GM12801 (cell line): ENCODE data around the gene TRIM24.

Experiments used
- TF ChIP-seq, protein P1 (sequence below): IDR thresholded peaks from one replicate; pipeline ENCODE4 v1.5.1; 2011; ENCODE audit warnings: control low read depth; ENCODE audit not compliant: insufficient read length; ENCODE audit errors: extremely low read depth

Gene TRIM24

DNA sequence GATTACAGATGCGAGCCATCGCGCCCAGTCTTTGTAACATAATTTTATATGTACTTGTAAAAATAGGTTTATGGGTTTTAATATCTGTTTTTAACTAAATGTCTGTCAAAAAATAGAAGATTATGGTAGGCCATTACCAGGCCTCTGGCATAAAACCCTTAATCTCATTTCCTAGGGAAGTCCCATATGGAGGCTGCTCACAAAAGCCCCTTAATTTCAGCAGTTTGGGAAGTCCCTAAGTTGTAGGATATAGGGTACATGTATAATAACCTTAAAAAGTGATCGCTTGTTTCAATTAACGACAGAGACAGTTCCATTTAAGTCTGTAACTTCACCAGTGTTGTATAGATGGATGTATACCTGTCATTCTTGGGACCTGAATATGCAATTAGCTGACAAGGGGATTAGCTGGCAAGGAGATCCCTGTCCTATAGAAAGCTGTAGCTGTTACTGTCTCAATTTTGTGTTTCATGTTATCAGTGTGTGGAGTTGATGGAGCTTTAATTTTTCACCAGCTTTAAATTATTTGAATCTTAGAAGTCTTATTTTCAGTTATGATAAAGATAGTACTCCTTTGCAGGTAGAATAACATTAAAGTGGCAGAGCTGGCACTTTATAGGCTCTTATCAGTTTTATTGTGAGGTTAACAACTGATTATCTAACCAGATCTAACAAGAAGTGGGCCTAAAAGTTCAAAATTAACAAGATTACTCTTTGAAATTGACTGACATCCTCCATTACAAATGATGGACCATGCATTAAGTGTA is 10.5 kb downstream of the TRIM24 start:
- TF ChIP-seq, protein P1, sequence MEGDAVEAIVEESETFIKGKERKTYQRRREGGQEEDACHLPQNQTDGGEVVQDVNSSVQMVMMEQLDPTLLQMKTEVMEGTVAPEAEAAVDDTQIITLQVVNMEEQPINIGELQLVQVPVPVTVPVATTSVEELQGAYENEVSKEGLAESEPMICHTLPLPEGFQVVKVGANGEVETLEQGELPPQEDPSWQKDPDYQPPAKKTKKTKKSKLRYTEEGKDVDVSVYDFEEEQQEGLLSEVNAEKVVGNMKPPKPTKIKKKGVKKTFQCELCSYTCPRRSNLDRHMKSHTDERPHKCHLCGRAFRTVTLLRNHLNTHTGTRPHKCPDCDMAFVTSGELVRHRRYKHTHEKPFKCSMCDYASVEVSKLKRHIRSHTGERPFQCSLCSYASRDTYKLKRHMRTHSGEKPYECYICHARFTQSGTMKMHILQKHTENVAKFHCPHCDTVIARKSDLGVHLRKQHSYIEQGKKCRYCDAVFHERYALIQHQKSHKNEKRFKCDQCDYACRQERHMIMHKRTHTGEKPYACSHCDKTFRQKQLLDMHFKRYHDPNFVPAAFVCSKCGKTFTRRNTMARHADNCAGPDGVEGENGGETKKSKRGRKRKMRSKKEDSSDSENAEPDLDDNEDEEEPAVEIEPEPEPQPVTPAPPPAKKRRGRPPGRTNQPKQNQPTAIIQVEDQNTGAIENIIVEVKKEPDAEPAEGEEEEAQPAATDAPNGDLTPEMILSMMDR = no peak

GRCh38 chr7:138472292-138473079 is 12.4 kb downstream of the TRIM24 start:
- TF ChIP-seq, protein P1 = no peak

GRCh38 chr7:138475377-138475776 is 15.3 kb downstream of the TRIM24 start:
- TF ChIP-seq, protein P1 = no peak

DNA sequence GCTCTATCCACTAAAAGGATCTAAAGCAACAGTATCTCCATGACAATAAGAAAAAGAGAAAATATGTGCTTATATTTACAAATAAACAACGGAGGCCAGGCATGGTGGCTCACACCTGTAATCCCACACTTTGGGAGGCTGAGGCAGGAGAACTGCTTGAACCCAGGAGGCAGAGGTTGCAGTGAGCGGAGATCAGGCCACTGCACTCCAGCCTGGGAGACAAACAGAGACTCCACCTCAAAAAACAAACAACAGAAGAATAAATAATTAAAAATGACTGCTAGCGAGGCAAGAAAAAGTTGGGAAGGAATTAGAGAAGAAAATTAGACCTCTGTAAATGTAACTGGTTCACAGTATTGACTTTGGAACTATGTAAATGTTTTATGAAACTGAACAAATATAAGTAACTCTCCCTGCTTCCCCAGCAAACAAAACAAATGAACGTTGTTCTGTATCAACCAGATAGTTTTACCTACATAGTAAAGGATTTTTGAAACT is 17.1 kb downstream of the TRIM24 start:
- TF ChIP-seq, protein P1 = no peak

DNA sequence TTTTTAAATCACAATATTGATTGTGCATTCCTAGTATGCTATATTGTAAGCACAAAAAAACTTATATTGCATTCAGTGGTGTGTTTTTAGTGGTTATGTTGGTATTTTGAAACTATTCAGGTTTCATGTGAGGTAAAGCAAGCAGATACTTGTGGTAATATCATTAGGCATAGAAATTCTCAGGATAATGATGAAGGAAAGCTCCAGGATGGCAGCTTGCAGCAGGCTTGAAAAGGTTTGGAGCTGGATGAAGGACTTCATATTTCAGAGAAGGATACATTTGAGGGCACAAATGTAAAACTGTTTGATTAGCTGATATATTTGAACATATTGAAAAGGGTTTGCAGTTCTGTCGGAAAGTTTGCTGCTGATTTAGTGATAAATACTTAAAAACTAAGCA is 17.5 kb downstream of the TRIM24 start:
- TF ChIP-seq, protein P1 = no peak

DNA sequence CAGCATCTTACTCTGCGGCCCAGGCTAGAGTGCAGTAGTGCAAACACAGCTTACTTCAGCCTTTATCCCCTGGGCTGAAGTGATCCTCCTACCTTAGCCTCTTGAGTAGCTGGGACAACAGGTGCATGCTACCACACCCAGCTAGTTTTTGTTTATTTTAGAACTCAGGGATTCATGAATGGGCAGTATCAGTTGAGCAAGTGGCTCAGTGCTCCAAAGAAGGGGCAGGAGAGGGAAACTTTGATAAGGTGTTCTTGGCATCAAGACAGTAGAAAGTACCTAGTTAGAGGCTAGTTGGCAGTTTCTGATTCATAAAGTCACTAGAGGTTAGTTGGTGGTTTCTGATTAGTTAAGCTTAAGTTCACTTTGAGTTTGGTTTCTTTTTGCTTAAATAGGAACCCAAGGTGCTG is 18.4 kb downstream of the TRIM24 start:
- TF ChIP-seq, protein P1 = no peak

GRCh38 chr7:138480527-138480926 is 20.5 kb downstream of the TRIM24 start:
- TF ChIP-seq, protein P1 = no peak
